Central memory CD8-positive, alpha-beta T cell (primary cell): ENCODE measurements around the gene ADGRB3.
"Not testable (repeated sequence)": the region's sequence is repeated elsewhere in the genome, so short reads cannot be mapped to it uniquely, and the experiment has no call there.

Source experiments
- ATAC-seq: fragments of 150-1000 bp; cut with Tn5 transposase; replicated peaks from 2 replicates; pipeline ENCODE4 v1.10.0; 2022; ENCODE audit warnings: mild to moderate bottlenecking, moderate FRiP score, moderate number of reproducible peaks; ENCODE audit not compliant: poor library complexity, severe bottlenecking; ENCODE audit errors: extremely low read depth
- DNase-seq, 2 donors: peaks; one replicate each; pipeline ENCODE4 v3.0.0; 2021; ENCODE audit warnings: low spot score in 2 of 2
- H3K27ac Mint-ChIP-seq: one replicate; pipeline ENCODE4 v1.8.0; 2022; ENCODE audit warnings: low read depth, mild to moderate bottlenecking, moderate library complexity, mixed read lengths
- H3K27me3 Mint-ChIP-seq: one replicate; pipeline ENCODE4 v1.8.0; 2022; ENCODE audit warnings: mixed read lengths
- H3K36me3 Mint-ChIP-seq: one replicate; pipeline ENCODE4 v1.8.0; 2022; ENCODE audit warnings: mild to moderate bottlenecking, moderate library complexity, mixed read lengths; ENCODE audit not compliant: insufficient read depth
- H3K4me1 Mint-ChIP-seq: one replicate; pipeline ENCODE4 v1.8.0; 2022; ENCODE audit warnings: mixed read lengths
- H3K4me3 Mint-ChIP-seq: one replicate; pipeline ENCODE4 v1.8.0; 2022; ENCODE audit warnings: mild to moderate bottlenecking, moderate library complexity, mixed read lengths
- H3K9me3 Mint-ChIP-seq: one replicate; pipeline ENCODE4 v1.8.0; 2022; ENCODE audit warnings: mixed read lengths

Gene ADGRB3

DNA sequence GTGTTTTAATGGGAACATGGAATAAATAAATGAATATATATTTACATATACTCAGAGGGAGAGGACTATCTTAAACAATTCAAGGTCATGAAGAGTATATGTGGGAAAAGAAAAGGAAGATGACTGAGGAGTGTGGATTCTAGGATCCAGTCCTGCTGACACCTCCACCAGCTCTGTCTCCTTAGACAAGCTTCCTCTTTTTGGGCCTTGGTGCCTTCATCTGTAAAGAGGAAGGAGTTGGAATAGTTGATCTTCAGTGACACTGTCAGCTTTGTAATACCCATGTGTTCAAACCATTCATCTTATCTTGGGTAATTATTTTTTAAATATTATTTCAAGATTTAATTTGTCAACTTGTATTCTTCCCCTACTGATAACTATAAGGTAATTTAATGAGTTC, 338.0 kb downstream of the ADGRB3 start:
- no peak for DNase-seq
- no peak for ATAC-seq
- Mint-ChIP-seq H3K4me1 (no peaks in the 10 kb centered on the region), H3K9me3 (peaks cover 6% of the 10 kb centered on the region), H3K27me3 (no peaks in the 10 kb centered on the region), H3K36me3 (no peaks in the 10 kb centered on the region), H3K4me3 (no peak overlapping the region), H3K27ac (no peak overlapping the region)

- ATAC-seq (no peak), DNase-seq (no peak)
- H3K4me1 Mint-ChIP-seq = no peaks in the 10 kb centered on the region
- no peaks in the 10 kb centered on the region for H3K36me3 Mint-ChIP-seq
- no peak overlapping the region for H3K27ac Mint-ChIP-seq
- H3K9me3 Mint-ChIP-seq = peaks cover 12% of the 10 kb centered on the region
- no peak overlapping the region for H3K4me3 Mint-ChIP-seq
- no peaks in the 10 kb centered on the region for H3K27me3 Mint-ChIP-seq
Measured at GRCh38 chr6:68975064-68975463, 340.0 kb downstream of the ADGRB3 start.

DNA sequence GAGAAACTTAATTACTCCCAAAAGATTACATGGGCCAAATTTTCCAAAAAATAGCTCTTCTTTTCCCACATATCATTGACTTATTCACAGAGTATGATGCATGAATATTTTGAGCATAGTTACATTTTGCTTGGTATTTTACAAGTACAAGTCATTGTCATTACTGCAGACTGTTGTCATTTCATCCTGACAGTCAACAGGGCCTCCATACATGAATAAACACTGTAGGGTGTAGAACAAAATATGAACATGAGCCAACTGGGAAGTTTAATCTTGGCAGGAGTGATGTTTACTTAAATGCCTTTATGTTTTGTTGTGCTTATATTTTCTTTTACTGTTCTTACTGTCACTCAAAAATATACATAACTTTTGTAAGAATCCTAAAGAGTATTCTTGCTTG, 340.7 kb downstream of the ADGRB3 start:
- H3K9me3 Mint-ChIP-seq = peaks cover 16% of the 10 kb centered on the region
- no peak overlapping the region for H3K27ac Mint-ChIP-seq
- no peak overlapping the region for H3K4me3 Mint-ChIP-seq
- DNase-seq (no peak), ATAC-seq (no peak)
- no peaks in the 10 kb centered on the region for H3K27me3 Mint-ChIP-seq
- H3K36me3 Mint-ChIP-seq = no peaks in the 10 kb centered on the region
- no peaks in the 10 kb centered on the region for H3K4me1 Mint-ChIP-seq

- H3K36me3 Mint-ChIP-seq = no peaks in the 10 kb centered on the region
- no peak overlapping the region for H3K27ac Mint-ChIP-seq
- no peaks in the 10 kb centered on the region for H3K4me1 Mint-ChIP-seq
- no peak overlapping the region for H3K4me3 Mint-ChIP-seq
- ATAC-seq (no peak), DNase-seq (no peak)
- H3K27me3 Mint-ChIP-seq = no peaks in the 10 kb centered on the region
- H3K9me3 Mint-ChIP-seq = peaks cover 16% of the 10 kb centered on the region
Measured at GRCh38 chr6:68976260-68976659, 341.2 kb downstream of the ADGRB3 start.

DNA sequence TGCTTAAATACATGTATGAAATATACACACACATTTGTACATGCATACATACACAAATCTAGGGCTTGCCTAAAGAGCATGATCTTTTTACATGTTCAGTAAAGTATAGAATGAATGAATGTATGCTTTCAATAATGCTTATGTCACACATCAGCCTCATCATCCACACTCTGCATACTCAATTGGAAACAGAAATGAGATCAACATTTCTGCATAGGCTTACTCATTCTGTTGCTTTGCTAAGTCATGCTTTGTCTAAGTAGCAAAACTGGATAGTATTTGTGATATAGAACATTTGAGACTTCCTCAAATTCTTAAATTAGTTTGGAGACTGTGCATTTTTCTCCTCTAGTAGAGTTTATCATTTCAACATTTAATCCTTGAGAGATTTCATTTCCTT, 343.3 kb downstream of the ADGRB3 start:
- no peak for ATAC-seq
- peaks cover 10% of the 10 kb centered on the region for H3K9me3 Mint-ChIP-seq
- H3K4me3 Mint-ChIP-seq = no peak overlapping the region
- no peaks in the 10 kb centered on the region for H3K36me3 Mint-ChIP-seq
- no peak for DNase-seq
- H3K4me1 Mint-ChIP-seq = no peaks in the 10 kb centered on the region
- H3K27me3 Mint-ChIP-seq = no peaks in the 10 kb centered on the region
- H3K27ac Mint-ChIP-seq = no peak overlapping the region

DNA sequence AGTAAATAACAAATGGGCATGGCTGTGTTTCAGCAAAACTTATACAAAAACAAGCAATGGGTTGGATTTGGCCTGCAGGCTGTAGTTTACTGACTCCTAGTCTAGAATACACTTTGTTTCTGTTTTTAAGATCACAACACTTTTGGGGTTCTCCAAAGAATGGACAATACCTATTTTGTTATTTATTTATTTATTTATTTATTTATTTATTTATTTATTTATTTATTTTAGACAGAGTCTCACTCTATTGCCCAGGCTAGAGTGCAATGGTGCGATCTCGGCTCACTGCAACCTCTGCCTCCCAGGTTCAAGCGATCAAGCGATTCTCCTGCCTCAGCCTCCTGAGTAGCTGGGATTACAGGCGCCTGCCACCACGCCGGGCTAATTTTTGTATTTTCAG, 346.6 kb downstream of the ADGRB3 start:
- not testable (repeated sequence) for H3K27me3 Mint-ChIP-seq, DNase-seq, H3K4me3 Mint-ChIP-seq, H3K36me3 Mint-ChIP-seq, H3K4me1 Mint-ChIP-seq, ATAC-seq, H3K27ac Mint-ChIP-seq
- H3K9me3 Mint-ChIP-seq = peaks cover 15% of the 10 kb centered on the region

- no peak for ATAC-seq
- peaks cover 5% of the 10 kb centered on the region for H3K9me3 Mint-ChIP-seq
- no peak overlapping the region for H3K4me3 Mint-ChIP-seq
Measured at GRCh38 chr6:68988698-68989097, 353.6 kb downstream of the ADGRB3 start.

DNA sequence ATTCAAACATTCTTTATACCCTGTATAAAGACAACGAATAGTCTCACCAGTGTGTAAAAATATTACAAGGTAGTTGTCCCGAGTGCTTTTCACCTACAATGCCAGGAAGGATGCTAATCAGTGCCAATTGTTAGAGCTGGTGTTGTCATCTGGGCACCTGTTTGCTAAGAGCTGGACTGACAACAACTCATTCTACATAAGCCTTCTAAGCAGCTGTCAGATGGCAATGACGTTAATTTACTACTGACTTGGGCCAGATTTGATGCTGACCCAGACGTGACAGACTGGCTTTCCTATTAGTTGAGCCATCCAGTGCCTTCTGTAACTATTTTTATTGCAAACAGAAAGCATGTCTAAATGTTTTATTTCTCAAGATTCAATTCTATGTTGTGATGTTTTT, 355.2 kb downstream of the ADGRB3 start:
- Mint-ChIP-seq H3K36me3 (no peaks in the 10 kb centered on the region), H3K9me3 (no peaks in the 10 kb centered on the region)
- no peak for ATAC-seq

More at GRCh38 chr6:68988698-68989097, 353.6 kb downstream of the ADGRB3 start:
- no peaks in the 10 kb centered on the region for H3K27me3 Mint-ChIP-seq
- H3K4me1 Mint-ChIP-seq = no peaks in the 10 kb centered on the region
- DNase-seq = no peak
- no peaks in the 10 kb centered on the region for H3K36me3 Mint-ChIP-seq
- H3K27ac Mint-ChIP-seq = no peak overlapping the region

DNA sequence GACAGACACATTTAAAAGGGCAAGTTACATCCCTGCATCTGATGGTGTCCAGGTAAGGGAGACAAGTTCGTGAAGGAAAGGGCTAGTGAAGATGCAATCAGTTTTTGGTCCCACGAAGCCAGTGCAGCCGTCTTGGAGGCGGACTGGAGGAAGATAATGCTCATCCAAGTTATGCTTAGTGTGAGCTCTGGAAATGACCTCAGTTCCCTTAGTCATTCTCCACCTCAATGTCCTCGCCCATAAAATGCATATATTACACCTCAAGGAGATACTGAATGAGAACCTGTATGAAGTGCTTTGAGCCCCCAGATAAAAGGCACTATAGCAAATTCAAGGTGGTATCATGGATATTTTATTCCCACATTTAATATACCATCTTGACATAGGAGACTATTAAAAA, 358.8 kb downstream of the ADGRB3 start:
- Mint-ChIP-seq H3K27ac (no peak overlapping the region), H3K27me3 (no peaks in the 10 kb centered on the region), H3K36me3 (no peaks in the 10 kb centered on the region)

More for the DNA sequence above, 355.2 kb downstream of the ADGRB3 start:
- no peak overlapping the region for H3K4me3 Mint-ChIP-seq
- H3K27me3 Mint-ChIP-seq = no peaks in the 10 kb centered on the region
- no peaks in the 10 kb centered on the region for H3K4me1 Mint-ChIP-seq
- no peak for DNase-seq
- no peak overlapping the region for H3K27ac Mint-ChIP-seq

GRCh38 chr6:68994521-68994920, 359.4 kb downstream of the ADGRB3 start:
- Mint-ChIP-seq H3K27me3 (no peaks in the 10 kb centered on the region), H3K9me3 (peaks cover 10% of the 10 kb centered on the region), H3K4me1 (no peaks in the 10 kb centered on the region), H3K4me3 (no peak overlapping the region), H3K27ac (no peak overlapping the region), H3K36me3 (no peaks in the 10 kb centered on the region)
- ATAC-seq (no peak), DNase-seq (no peak)

More for the DNA sequence above, 358.8 kb downstream of the ADGRB3 start:
- ATAC-seq = no peak
- Mint-ChIP-seq H3K9me3 (peaks cover 10% of the 10 kb centered on the region), H3K4me3 (no peak overlapping the region), H3K4me1 (no peaks in the 10 kb centered on the region)
- no peak for DNase-seq

DNA sequence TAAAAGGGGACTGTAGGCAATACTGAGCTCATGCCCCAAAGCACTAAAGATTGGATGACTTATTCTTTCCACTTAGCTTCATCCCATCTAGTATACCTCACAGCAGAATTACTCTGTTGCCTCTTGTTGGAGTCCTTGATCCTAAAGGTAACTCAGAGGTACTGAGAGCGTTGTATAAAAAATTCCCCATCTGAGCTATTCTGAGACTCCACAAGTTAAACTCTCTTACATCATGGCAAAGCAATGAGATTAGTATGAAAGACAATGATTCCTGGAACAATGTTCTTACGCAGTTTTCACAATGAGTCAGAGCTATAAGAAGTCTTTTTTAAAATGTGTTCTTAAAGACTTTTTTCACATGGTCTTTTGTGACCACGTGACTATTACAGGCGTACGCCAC, 370.1 kb downstream of the ADGRB3 start:
- Mint-ChIP-seq H3K36me3 (no peaks in the 10 kb centered on the region), H3K4me1 (no peaks in the 10 kb centered on the region), H3K4me3 (no peak overlapping the region), H3K27ac (no peak overlapping the region), H3K27me3 (no peaks in the 10 kb centered on the region), H3K9me3 (peaks cover 31% of the 10 kb centered on the region)
- DNase-seq = no peak
- no peak for ATAC-seq

DNA sequence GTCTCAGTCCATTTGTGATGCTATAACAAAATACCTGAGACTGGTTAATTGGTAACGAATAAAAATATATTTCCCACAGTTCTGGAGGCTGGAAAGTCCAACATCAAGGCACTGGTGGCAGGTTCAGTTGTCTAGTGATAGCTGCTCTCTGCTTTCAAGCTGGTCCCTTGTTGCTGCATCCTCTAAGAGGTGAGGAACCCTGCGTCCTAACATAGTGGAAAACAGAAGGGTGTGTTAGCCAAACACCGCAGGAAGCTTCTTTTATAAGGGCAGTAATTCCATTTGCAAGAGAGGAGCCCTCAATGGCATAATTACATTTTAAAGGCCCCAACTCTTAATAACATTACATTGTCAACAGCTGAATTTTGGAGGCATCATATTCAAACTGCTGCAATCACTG, 372.7 kb downstream of the ADGRB3 start:
- ATAC-seq (no peak), DNase-seq (no peak)
- no peaks in the 10 kb centered on the region for H3K27me3 Mint-ChIP-seq
- no peak overlapping the region for H3K4me3 Mint-ChIP-seq
- H3K27ac Mint-ChIP-seq = no peak overlapping the region
- peaks cover 19% of the 10 kb centered on the region for H3K9me3 Mint-ChIP-seq
- H3K4me1 Mint-ChIP-seq = no peaks in the 10 kb centered on the region
- H3K36me3 Mint-ChIP-seq = no peaks in the 10 kb centered on the region

- H3K36me3 Mint-ChIP-seq = no peaks in the 10 kb centered on the region
- no peak overlapping the region for H3K27ac Mint-ChIP-seq
- H3K4me3 Mint-ChIP-seq = no peak overlapping the region
- no peaks in the 10 kb centered on the region for H3K27me3 Mint-ChIP-seq
- DNase-seq (no peak), ATAC-seq (no peak)
- peaks cover 9% of the 10 kb centered on the region for H3K9me3 Mint-ChIP-seq
- no peaks in the 10 kb centered on the region for H3K4me1 Mint-ChIP-seq
Measured at GRCh38 chr6:69012211-69012610, 377.1 kb downstream of the ADGRB3 start.

GRCh38 chr6:69012876-69013275, 377.8 kb downstream of the ADGRB3 start:
- DNase-seq = no peak
- Mint-ChIP-seq H3K4me3 (no peak overlapping the region), H3K27ac (no peak overlapping the region), H3K27me3 (no peaks in the 10 kb centered on the region), H3K36me3 (no peaks in the 10 kb centered on the region), H3K4me1 (no peaks in the 10 kb centered on the region), H3K9me3 (peaks cover 5% of the 10 kb centered on the region)
- ATAC-seq = no peak
